NB4 (cell line): ENCODE results near the gene UFD1.

Experiments
- DNase-seq: peaks from one replicate; pipeline ENCODE4 v3.0.0; 2010; ENCODE audit warnings: low read depth
- H3K4me3 ChIP-seq: one replicate; pipeline ENCODE4 v1.5.1; 2011; ENCODE audit warnings: mild to moderate bottlenecking, low read depth, low read length, moderate library complexity
- MYC ChIP-seq: IDR thresholded peaks from 2 replicates; pipeline ENCODE4 v1.6.1; 2011; ENCODE audit warnings: low read depth, low read length
- POLR2A ChIP-seq: IDR thresholded peaks from 2 replicates; pipeline ENCODE4 v1.6.1; 2011; ENCODE audit warnings: mild to moderate bottlenecking; ENCODE audit not compliant: insufficient read length; ENCODE audit errors: extremely low read depth
- TF ChIP-seq, protein P1 (sequence below): IDR thresholded peaks from 2 replicates; pipeline ENCODE4 v1.6.1; 2011; ENCODE audit warnings: low read depth, low read length
- TF ChIP-seq, protein P2 (sequence below): IDR thresholded peaks from one replicate; pipeline ENCODE4 v1.5.1; 2012; ENCODE audit warnings: low read depth, low read length

UFD1 gene

DNA sequence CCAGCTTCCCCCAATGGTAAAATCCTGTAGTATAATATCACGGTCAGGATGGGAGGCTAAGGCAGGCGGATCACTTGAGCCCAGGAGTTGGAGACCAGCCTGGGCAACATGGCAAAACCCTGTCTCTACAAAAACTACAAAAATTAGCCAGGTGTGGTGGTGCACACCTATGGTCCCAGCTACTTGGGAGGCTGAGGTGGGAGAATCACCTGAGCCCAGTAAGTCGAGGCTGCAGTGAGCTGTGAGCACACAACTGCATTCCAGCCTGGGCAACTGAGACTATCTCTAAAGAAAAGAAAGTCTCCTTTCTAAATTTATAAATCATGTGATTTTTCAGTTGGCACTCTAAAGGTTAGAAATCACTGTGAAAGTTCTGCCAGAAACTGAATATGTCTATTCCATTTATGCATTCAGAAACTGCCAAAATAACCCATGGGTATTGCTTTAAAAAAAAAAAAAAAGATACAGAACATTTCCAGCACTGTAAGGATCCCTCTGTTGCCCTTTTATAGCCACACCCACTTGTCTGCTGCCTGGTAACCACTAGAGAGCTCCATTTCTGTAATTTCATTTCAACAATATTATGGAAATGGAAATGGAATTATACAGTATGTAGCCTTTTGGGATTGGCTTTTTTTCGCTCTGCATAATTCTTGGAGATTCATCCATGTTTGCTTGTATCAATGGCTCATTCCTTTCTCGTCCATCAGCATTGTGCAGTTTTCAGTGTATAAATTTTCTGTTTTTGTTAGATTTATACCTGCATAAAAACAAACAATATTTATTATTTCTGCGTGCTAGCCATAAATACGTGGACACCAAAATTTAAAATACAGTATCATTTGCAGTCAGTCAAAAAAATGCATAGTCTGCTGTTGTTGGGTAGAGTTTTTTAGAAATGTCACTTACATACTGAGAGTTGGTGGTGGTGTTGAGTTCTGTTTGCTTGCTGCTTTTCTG is 10.2 kb upstream of the UFD1 start:
- DNase-seq = no peak
- TF ChIP-seq POLR2A = no peak
- TF ChIP-seq, protein P1, sequence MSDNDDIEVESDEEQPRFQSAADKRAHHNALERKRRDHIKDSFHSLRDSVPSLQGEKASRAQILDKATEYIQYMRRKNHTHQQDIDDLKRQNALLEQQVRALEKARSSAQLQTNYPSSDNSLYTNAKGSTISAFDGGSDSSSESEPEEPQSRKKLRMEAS = no peak
- TF ChIP-seq MYC = no peak
- TF ChIP-seq, protein P2, sequence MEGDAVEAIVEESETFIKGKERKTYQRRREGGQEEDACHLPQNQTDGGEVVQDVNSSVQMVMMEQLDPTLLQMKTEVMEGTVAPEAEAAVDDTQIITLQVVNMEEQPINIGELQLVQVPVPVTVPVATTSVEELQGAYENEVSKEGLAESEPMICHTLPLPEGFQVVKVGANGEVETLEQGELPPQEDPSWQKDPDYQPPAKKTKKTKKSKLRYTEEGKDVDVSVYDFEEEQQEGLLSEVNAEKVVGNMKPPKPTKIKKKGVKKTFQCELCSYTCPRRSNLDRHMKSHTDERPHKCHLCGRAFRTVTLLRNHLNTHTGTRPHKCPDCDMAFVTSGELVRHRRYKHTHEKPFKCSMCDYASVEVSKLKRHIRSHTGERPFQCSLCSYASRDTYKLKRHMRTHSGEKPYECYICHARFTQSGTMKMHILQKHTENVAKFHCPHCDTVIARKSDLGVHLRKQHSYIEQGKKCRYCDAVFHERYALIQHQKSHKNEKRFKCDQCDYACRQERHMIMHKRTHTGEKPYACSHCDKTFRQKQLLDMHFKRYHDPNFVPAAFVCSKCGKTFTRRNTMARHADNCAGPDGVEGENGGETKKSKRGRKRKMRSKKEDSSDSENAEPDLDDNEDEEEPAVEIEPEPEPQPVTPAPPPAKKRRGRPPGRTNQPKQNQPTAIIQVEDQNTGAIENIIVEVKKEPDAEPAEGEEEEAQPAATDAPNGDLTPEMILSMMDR = no peak
- H3K4me3 ChIP-seq = no peak overlapping the region

DNA sequence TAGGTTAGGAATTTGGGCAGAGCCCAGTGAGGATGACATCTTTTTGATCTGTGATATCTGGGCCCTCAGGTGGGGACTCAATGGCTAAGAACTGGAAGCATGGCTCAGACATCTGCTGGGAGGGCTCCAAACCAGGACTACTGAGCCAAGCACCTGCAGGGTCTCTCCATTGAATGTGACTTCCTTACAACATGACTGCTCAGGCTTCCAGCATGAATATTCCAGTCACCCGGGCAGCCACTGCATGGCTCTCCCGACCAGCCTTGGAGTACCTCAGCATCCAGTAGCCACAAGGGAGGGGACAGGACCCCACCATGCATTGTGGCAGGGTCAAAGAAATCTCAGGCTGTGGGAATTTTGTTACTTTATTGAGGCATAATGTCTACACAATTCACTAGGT is 9.3 kb upstream of the UFD1 start:
- H3K4me3 ChIP-seq = no peak overlapping the region
- no peak for DNase-seq
- TF ChIP-seq, protein P1 = no peak
- no peak for TF ChIP-seq MYC
- TF ChIP-seq, protein P2 = no peak
- no peak for TF ChIP-seq POLR2A

DNA sequence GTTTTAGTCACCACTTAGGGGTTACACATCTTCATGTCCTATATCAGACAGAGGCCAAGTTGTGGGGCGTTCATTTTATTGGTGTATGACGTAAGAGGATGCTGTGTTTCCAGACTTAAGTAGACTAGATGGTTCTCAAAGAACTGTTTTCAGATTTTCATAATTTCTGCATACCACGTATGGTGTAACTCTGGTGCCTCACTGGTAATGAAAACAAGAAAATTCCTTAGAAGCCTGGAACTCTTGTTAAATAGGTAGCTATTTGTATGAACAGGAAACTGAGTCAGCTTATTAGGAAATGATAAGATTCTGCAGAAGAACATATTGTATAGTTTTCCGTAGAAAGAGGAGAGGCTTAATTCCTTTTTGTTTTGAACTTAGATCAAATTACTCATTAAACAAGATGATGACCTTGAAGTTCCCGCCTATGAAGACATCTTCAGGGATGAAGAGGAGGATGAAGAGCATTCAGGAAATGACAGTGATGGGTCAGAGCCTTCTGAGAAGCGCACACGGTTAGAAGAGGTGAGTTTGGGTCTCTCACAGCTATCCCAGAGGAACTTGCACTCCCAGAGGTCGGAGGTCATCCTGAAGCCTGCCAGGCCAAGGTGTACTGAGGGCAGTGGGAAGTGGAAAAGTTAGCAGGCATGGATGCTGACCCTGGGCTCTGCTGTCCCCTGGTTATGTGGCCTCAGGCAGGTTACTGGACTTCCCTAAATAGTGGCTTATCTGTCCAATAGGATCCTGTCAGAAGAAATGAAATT is 4.7 kb upstream of the UFD1 start:
- DNase-seq = peak; percentile 48
- H3K4me3 ChIP-seq = no peak overlapping the region
- TF ChIP-seq MYC (no peak), POLR2A (no peak)
- TF ChIP-seq, protein P2 = no peak

DNA sequence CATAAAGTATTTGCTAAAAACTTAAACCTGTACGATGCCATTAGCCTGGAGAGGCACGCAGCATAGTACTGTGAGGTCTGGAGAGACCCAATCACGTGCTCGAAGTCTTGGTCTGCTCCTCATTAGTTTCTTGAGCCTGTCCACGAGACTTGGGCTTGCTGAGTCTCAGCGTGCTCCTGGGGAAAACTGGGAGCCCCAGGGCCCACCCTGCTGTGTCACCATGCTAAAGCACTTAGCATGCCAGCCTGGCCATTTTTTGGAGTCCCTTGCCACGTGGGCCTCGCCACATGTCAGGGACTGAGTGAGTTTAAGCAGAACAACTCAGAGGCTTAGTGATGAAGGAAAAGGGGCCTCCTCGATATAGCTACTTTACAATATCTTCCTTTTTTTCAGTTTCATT is 3.3 kb upstream of the UFD1 start:
- DNase-seq = no peak
- TF ChIP-seq POLR2A (no peak), MYC (no peak)
- TF ChIP-seq, protein P1 = no peak
- TF ChIP-seq, protein P2 = no peak
- H3K4me3 ChIP-seq = no peak overlapping the region

DNA sequence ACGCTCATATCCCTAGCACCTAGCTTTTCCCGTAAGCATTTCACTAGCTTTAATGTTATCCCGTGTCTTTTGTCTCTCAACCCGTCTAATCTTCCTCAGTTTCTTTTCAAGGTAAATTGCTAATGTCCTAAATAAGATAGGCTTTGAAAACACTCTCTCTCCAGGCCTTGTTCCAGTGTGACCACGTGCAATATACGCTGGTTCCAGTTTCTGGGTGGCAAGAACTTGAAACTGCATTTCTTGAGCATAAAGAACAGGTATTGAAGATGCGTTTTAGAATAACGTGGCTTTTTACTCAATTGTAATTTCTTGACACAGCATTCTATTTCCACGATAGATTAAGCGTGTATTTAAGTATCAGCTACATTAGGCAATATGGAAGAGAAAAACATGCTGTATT is 1.8 kb upstream of the UFD1 start:
- peak; percentile 22 for DNase-seq

More for the DNA sequence above, 1.8 kb upstream of the UFD1 start:
- H3K4me3 ChIP-seq = peak overlapping the region; percentile 95
- TF ChIP-seq, protein P2 = no peak
- TF ChIP-seq, protein P1 = peak; percentile 24; the same call in 1 of the 2 replicates
